HepG2 (cell line): ENCODE data around the gene P3H2. TPM values are rescaled to one million over a fixed set of nuclear protein-coding genes. Genes with fewer than 3 reads are reported as not detected.

Source experiments
- ATAC-seq: fragments of 200-7000 bp; cut with Tn5 transposase; 3 replicates; pipeline ENCODE4 v1.9.1; 2020; ENCODE audit warnings: mild to moderate bottlenecking, moderate library complexity
- BruUV-seq: library from RNA; stranded (reverse); fragments of 400-500 nt; replicated peaks from 2 replicates; lab custom pipeline; 2021; lab: Mats Ljungman, UMichigan
- CTCF ChIA-PET: fragments of 300-600 bp; formaldehyde crosslinking; extraction: SDS; loops from one replicate; lab custom pipeline; 2021; ENCODE audit warnings: low total read pairs, inconsistent platforms, low intra/inter-chr PET ratio; lab: Yijun Ruan, JAX
- POLR2A ChIA-PET: fragments of 350-600 bp; sonication (Branson Sonifier 250); formaldehyde crosslinking; loops from one replicate; lab custom pipeline; 2020; ENCODE audit warnings: antibody characterized with exemption, inconsistent platforms; lab: Yijun Ruan, JAX
- DNase-seq: peaks from one replicate; pipeline ENCODE4 v3.0.0-alpha.2; 2015; ENCODE audit warnings: low spot score
- FAIRE-seq: peaks from 3 replicates; lab custom pipeline; 2011; peaks lifted over from hg19 to GRCh38; lab: Jason Lieb, UNC
- H2AFZ ChIP-seq: one replicate; pipeline ENCODE4 v1.6.1; 2011; ENCODE audit warnings: low read length, inconsistent platforms
- H3K27ac ChIP-seq: fragments of 300-600 bp; 3 replicates; pipeline ENCODE4 v1.8.0; 2011; ENCODE audit warnings: mixed run types, mild to moderate bottlenecking, mixed read lengths, low read length, inconsistent platforms; ENCODE audit not compliant: insufficient read depth; ENCODE audit errors: extremely low read length
- H3K27me3 ChIP-seq, 2 experiments: fragments of 200-600 bp in 1 of 2; 2 replicates in 1 of 2; 3 replicates in 1 of 2; pipeline versions ENCODE4 v1.6.0 to v1.8.0; 2011; ENCODE audit warnings: low read length in 2 of 2, mild to moderate bottlenecking in 2 of 2, moderate library complexity in 2 of 2, inconsistent platforms in 1 of 2; ENCODE audit not compliant: insufficient read depth in 2 of 2, control insufficient read depth in 1 of 2
- H3K36me3 ChIP-seq, 2 experiments: fragments of 200-600 bp in 1 of 2; replicated peaks in 1 of 2; 2 replicates in 1 of 2; 3 replicates in 1 of 2; pipeline versions ENCODE4 v1.5.1 to v1.8.0; 2011; ENCODE audit warnings: low read length in 2 of 2, inconsistent platforms in 1 of 2; ENCODE audit not compliant: insufficient read depth in 2 of 2, control insufficient read depth in 1 of 2
- H3K4me1 ChIP-seq: 2 replicates; pipeline ENCODE4 v1.5.1; 2012; ENCODE audit warnings: low read length, inconsistent platforms; ENCODE audit not compliant: insufficient read depth
- H3K4me2 ChIP-seq: 2 replicates; pipeline ENCODE4 v1.6.0; 2011; ENCODE audit warnings: low read depth, low read length, inconsistent platforms
- H3K4me3 ChIP-seq, 3 experiments: fragments of 200-600 bp in 1 of 3; sonication (generic), shearing (Covaris generic) in 1 of 3; replicated peaks in 1 of 3; 2 replicates each; pipeline ENCODE4 v1.5.1; 2011 to 2016; ENCODE audit warnings: low read length in 3 of 3, inconsistent platforms in 2 of 3, low read depth in 2 of 3, mild to moderate bottlenecking in 2 of 3, control low read depth in 1 of 3, mixed read lengths in 1 of 3; ENCODE audit not compliant: insufficient read depth in 1 of 3
- H3K79me2 ChIP-seq: one replicate; pipeline ENCODE4 v1.6.1; 2011; ENCODE audit warnings: low read length, inconsistent platforms; ENCODE audit not compliant: insufficient read depth
- H3K9ac ChIP-seq: 2 replicates; pipeline ENCODE4 v1.6.0; 2011; ENCODE audit warnings: mild to moderate bottlenecking, low read depth, low read length, inconsistent platforms; ENCODE audit not compliant: insufficient read depth
- H3K9me3 ChIP-seq: 2 replicates; pipeline ENCODE4 v1.5.1; 2012; ENCODE audit warnings: mild to moderate bottlenecking, low read length
- H4K20me1 ChIP-seq: 2 replicates; pipeline ENCODE4 v1.6.0; 2011; ENCODE audit warnings: inconsistent platforms, mild to moderate bottlenecking, low read length, moderate library complexity; ENCODE audit not compliant: insufficient read depth
- ARID3A ChIP-seq: IDR thresholded peaks from 2 replicates; pipeline ENCODE4 v1.6.1; 2012; ENCODE audit warnings: low read depth, low read length, improper control_type of control experiment
- ISL2 ChIP-seq: sonication (generic); formaldehyde crosslinking; IDR thresholded peaks from 2 replicates; pipeline ENCODE4 v1.5.0; 2020; ENCODE audit warnings: missing genetic modification reagents
- JDP2 ChIP-seq: sonication (generic); formaldehyde crosslinking; IDR thresholded peaks from 2 replicates; pipeline ENCODE4 v1.8.1; 2022; ENCODE audit warnings: missing genetic modification reagents, borderline replicate concordance
- MXD4 ChIP-seq: IDR thresholded peaks from 2 replicates; pipeline ENCODE4 v1.6.1; 2016; ENCODE audit warnings: mild to moderate bottlenecking, missing biosample characterization, missing genetic modification reagents
- NR3C1 ChIP-seq: sonication (generic); formaldehyde crosslinking; IDR thresholded peaks from 2 replicates; pipeline ENCODE4 v1.4.0; 2020; ENCODE audit warnings: missing genetic modification reagents
- SP4 ChIP-seq: sonication (generic); formaldehyde crosslinking; IDR thresholded peaks from 2 replicates; pipeline ENCODE4 v1.8.1; 2023; ENCODE audit warnings: mild to moderate bottlenecking, missing genetic modification reagents
- TBX3 ChIP-seq: fragments of 450-650 bp; IDR thresholded peaks from 2 replicates; pipeline ENCODE4 v1.6.1; 2017; ENCODE audit warnings: antibody characterized with exemption, mild to moderate bottlenecking, inconsistent platforms, borderline replicate concordance
- TCF7 ChIP-seq: sonication (generic); IDR thresholded peaks from 2 replicates; pipeline ENCODE4 v1.6.1; 2016; ENCODE audit warnings: antibody characterized with exemption, low read depth
- TFAP4 ChIP-seq: sonication (generic); IDR thresholded peaks from 2 replicates; pipeline ENCODE4 v1.6.1; 2016; ENCODE audit warnings: low read depth, borderline replicate concordance
- WIZ ChIP-seq: sonication (generic); formaldehyde crosslinking; IDR thresholded peaks from 2 replicates; pipeline ENCODE4 v1.5.1; 2020; ENCODE audit warnings: mild to moderate bottlenecking, missing genetic modification reagents
- ZBTB1 ChIP-seq: sonication (generic); formaldehyde crosslinking; IDR thresholded peaks from 2 replicates; pipeline ENCODE4 v1.4.0; 2020; ENCODE audit warnings: missing genetic modification reagents, borderline replicate concordance
- WGBS: methylation state at CpG from one replicate; pipeline ENCODE4 v1.1.6; 2017; ENCODE audit warnings: low lambda C conversion rate; 5-methylcytosine and 5-hydroxymethylcytosine counted together
- in situ Hi-C: cut with HindIII; loops from 2 replicates; pipeline ENCODE4 v1.10.0; 2017; ENCODE audit warnings: low pct_unique_long_range_greater_than_20kb; ENCODE audit not compliant: extremely low pct_ligation_motif_present
- intact Hi-C: fragments of 100-400 bp; cut with micrococcal nuclease; formaldehyde crosslinking; loops from one replicate; pipeline ENCODE4 v1.10.0; 2022; ENCODE audit not compliant: unreplicated experiment
- polyA plus RNA-seq, 8 experiments: library from polyadenylated mRNA; depleted of rRNA in 3 of 8; stranded (reverse) in 7 of 8; unstranded in 1 of 8; fragments of >200 nt; fragmentation: Illumina TruSeq in 4 of 8; extraction: Trizol in 4 of 8; gene quantifications; 2 replicates each; pipeline versions ENCODE4 v1.2.1 to v1.2.3, GENCODE V29; 2011 to 2016; ENCODE audit warnings: low read depth in 4 of 8, missing spikeins in 1 of 8, mixed read lengths in 1 of 8; ENCODE audit not compliant: insufficient read depth in 1 of 8
- total RNA-seq, 5 experiments: library from RNA; depleted of rRNA; stranded (reverse); fragments of >200 nt; fragmentation: Illumina TruSeq; extraction: Trizol; gene quantifications; 2 replicates each; pipeline ENCODE4 v1.2.3, GENCODE V29; 2016; ENCODE audit warnings: low read depth in 1 of 5
- TF ChIP-seq, protein P1 (sequence below): sonication (generic); formaldehyde crosslinking; IDR thresholded peaks from 2 replicates; pipeline ENCODE4; 2020; ENCODE audit warnings: missing genetic modification reagents, mild to moderate bottlenecking, borderline replicate concordance
- TF ChIP-seq, protein P2 (sequence below): IDR thresholded peaks from 2 replicates; pipeline ENCODE4 v1.4.0; 2020; ENCODE audit warnings: mild to moderate bottlenecking, missing genetic modification reagents

The P3H2 gene
- total and polyA plus RNA-seq, 2 of the 13 experiments (the other 11 are each of a cell fraction or from before 2014, with no cell fraction given) = not detected

DNA sequence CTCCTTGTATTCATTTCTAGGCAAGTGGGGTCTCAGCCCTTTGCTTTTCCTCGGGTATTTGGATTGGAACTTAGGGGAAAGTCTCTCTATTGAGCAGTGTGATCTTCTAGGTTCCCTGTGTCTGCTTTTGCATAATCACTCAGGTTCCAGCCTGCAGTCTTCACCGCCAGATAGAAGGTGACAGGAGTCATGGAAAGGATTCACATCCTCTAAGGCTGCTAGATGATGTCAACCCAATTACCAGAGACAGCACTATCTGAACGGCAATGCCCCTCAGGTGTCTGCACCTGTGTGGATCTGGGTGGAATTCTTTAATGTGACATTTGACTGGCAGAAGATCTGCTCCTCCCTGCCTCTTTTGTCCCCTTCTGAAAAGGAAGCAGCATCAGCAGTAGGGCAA, 177.7 kb downstream of the P3H2 start (continued):
- TF ChIP-seq, protein P1, sequence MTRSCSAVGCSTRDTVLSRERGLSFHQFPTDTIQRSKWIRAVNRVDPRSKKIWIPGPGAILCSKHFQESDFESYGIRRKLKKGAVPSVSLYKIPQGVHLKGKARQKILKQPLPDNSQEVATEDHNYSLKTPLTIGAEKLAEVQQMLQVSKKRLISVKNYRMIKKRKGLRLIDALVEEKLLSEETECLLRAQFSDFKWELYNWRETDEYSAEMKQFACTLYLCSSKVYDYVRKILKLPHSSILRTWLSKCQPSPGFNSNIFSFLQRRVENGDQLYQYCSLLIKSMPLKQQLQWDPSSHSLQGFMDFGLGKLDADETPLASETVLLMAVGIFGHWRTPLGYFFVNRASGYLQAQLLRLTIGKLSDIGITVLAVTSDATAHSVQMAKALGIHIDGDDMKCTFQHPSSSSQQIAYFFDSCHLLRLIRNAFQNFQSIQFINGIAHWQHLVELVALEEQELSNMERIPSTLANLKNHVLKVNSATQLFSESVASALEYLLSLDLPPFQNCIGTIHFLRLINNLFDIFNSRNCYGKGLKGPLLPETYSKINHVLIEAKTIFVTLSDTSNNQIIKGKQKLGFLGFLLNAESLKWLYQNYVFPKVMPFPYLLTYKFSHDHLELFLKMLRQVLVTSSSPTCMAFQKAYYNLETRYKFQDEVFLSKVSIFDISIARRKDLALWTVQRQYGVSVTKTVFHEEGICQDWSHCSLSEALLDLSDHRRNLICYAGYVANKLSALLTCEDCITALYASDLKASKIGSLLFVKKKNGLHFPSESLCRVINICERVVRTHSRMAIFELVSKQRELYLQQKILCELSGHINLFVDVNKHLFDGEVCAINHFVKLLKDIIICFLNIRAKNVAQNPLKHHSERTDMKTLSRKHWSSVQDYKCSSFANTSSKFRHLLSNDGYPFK (CRISPR knock-in tag) = no peak
- no peak for TF ChIP-seq ARID3A

DNA sequence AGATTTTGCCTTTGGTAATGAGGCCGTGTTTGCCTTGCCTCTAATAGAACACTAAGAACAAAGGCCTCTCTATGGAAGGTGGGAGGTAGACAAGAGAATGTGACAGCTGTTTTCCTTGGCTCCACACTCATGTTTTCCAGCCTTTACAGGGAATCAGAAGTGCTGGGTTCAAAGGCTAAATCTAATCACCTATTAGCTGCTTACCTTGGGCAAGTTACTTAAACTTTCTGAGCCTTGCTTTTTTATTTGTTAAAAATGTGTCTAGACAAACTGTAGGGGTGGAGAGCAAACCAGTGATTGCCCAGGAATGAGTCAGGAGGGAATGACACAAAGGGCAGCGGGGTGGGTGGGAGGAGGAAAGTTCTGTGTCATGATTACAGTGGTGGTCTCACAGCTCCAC, 179.0 kb downstream of the P3H2 start:
- Histone ChIP-seq H3K79me2 (no peaks in the 10 kb centered on the region), H3K4me2 (peak overlapping the region; percentile 62), H3K9me3 (no peaks in the 10 kb centered on the region), H3K27me3 (no peaks in the 10 kb centered on the region), H2AFZ (no peak overlapping the region), H3K4me1 (peaks cover 25% of the 10 kb centered on the region), H4K20me1 (no peaks in the 10 kb centered on the region), H3K27ac (no peak overlapping the region), H3K4me3 (no peak overlapping the region), H3K36me3 (no peaks in the 10 kb centered on the region), H3K9ac (no peak overlapping the region)
- peak; percentile 91 for ATAC-seq
- intact Hi-C loops (no loop called here), in situ Hi-C loops (no loop called here)
- 0% methylated on average over 2 of the region's 2 CpGs for WGBS
- peak; percentile 75 for FAIRE-seq
- no TSS peak for BruUV-seq
- ChIA-PET CTCF (no interaction called here), POLR2A (no interaction called here)
- DNase-seq = peak; percentile 79
- TF ChIP-seq NR3C1 (CRISPR knock-in tag) = no peak
- no peak for TF ChIP-seq JDP2 (CRISPR knock-in tag)
- no peak for TF ChIP-seq WIZ
- TF ChIP-seq TFAP4 = peak; percentile 71; the same call in 1 of the 2 replicates
- no peak for TF ChIP-seq ZBTB1 (CRISPR knock-in tag)
- TF ChIP-seq SP4 (CRISPR knock-in tag) = no peak
- no peak for TF ChIP-seq MXD4 (CRISPR knock-in tag)
- peak; percentile 46; the same call in 1 of the 2 replicates for TF ChIP-seq ISL2 (CRISPR knock-in tag)
- TF ChIP-seq, protein P2, sequence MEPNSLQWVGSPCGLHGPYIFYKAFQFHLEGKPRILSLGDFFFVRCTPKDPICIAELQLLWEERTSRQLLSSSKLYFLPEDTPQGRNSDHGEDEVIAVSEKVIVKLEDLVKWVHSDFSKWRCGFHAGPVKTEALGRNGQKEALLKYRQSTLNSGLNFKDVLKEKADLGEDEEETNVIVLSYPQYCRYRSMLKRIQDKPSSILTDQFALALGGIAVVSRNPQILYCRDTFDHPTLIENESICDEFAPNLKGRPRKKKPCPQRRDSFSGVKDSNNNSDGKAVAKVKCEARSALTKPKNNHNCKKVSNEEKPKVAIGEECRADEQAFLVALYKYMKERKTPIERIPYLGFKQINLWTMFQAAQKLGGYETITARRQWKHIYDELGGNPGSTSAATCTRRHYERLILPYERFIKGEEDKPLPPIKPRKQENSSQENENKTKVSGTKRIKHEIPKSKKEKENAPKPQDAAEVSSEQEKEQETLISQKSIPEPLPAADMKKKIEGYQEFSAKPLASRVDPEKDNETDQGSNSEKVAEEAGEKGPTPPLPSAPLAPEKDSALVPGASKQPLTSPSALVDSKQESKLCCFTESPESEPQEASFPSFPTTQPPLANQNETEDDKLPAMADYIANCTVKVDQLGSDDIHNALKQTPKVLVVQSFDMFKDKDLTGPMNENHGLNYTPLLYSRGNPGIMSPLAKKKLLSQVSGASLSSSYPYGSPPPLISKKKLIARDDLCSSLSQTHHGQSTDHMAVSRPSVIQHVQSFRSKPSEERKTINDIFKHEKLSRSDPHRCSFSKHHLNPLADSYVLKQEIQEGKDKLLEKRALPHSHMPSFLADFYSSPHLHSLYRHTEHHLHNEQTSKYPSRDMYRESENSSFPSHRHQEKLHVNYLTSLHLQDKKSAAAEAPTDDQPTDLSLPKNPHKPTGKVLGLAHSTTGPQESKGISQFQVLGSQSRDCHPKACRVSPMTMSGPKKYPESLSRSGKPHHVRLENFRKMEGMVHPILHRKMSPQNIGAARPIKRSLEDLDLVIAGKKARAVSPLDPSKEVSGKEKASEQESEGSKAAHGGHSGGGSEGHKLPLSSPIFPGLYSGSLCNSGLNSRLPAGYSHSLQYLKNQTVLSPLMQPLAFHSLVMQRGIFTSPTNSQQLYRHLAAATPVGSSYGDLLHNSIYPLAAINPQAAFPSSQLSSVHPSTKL (CRISPR knock-in tag) = peak; percentile 30; the same call in 1 of the 2 replicates
- peak; percentile 53 for TF ChIP-seq TBX3
- peak; percentile 55 for TF ChIP-seq TCF7
